COLO668 (cell line): ENCODE measurements around the gene HCRT.
"Not testable (repeated sequence)": the region's sequence is repeated elsewhere in the genome, so short reads cannot be mapped to it uniquely, and the experiment has no call there.

Source experiments
- DNase-seq: peaks from one replicate; lab custom pipeline; 2025; ENCODE audit not compliant: unreplicated experiment; lab: John Stamatoyannopoulos, UW

Gene HCRT

DNA sequence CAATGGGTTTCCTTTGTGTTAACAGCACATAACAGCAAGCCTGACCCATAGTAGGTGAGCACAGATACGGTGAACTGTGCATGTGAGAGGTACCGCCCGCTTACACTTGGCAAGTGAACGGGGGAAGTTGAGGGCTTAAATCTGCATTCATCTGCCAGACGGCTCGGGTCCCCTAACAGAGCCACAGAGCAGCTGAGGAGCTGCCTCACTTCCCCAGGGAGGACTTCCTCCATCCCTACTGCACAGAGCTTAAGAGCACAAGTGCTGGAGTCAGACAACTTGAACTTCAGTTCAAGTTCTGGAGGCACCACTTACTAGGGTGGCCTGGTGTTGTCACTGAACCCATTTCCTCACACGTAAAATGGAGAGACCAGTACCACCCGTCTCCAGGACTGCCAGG is 43.9 kb downstream of the HCRT start:
- no peak for DNase-seq

GRCh38 chr17:42140690-42141089 is 44.6 kb downstream of the HCRT start:
- DNase-seq, result not testable (repeated sequence)

- DNase-seq, result no peak
Measured at GRCh38 chr17:42138749-42139492, 46.3 kb downstream of the HCRT start.

- DNase-seq, result no peak
Measured at GRCh38 chr17:42136654-42137051, 48.6 kb downstream of the HCRT start.

DNA sequence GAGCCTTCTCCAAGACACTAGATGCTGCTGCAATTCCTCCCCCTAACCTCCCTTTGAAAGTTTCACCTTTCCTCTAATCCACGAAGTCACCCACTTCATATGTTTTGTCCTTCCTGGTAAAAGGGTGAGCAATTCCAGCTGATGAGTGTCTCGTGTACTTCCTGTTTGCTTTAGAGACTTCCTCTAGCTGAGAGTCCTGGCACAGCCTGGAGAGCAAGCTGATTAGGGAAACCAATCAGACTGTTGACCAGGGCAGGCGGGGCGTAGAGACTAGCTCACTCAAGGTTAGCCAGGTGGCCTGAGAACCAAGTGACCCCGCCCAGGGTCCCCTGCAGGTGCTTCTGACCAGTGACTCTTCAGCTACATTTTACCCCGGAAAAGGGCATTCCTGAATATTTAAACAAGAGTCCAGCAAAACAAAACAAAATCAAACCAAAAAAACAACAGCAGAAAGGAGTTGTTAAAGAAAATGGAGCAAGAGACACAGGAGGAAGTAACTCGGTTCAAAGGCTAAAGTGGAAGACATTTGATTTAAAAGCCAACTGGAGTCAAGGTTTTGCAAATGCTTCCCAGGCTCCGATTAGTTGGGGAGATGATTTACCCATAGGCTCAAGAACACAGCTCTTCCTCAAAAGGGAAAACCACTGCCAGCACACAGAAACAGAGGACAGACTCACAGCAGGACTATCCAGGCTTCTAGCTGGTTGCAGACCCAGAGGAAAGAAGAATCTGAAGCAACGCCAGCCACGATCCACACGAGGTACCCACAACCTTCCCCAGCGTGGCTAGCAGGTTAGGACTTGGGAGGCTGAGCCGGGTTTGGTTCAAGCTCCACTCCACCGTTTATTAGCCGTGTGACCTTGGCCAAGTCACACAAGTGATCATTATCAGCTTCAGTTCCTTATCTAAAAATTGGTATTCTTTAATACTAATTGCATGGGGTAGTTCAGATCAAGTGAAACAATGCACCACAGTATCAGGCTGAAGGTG is 49.3 kb downstream of the HCRT start:
- peak; percentile 68 for DNase-seq

DNA sequence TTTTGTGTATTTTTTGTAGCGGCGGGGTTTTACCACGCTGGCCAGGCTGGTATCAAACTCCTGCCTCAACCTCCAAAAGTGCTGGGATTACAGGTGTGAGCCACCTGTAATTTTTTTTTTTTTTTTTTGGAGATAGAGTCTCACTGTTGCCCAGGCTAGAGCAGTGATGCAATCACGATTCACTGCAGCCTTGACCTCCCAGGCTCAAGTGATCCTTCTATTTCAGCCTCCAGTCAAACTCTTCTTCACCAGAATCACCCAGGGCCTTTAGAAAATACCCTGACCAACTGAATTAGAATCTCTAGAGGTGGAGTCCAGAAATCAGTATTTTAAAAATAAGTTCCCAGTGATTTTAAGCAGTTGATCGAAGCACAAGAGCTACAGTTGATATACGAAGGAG is 50.1 kb downstream of the HCRT start:
- DNase-seq, result no peak
